Right lobe of liver (tissue), 4 donors: ENCODE data around the gene CLDN10.
"Not testable (repeated sequence)": the region's sequence is repeated elsewhere in the genome, so short reads cannot be mapped to it uniquely, and the experiment has no call there.

Experiments used
- POLR2A ChIP-seq: fragments of 450-650 bp; IDR thresholded peaks from one replicate; pipeline ENCODE4 v1.6.1; 2017; ENCODE audit warnings: antibody characterized with exemption, mild to moderate bottlenecking
- TF ChIP-seq, protein P1 (sequence below), 4 donors: fragments of 200-600 bp in 3 of 4; fragments of 450-650 bp in 1 of 4; IDR thresholded peaks; one replicate each; pipeline versions ENCODE4 v1.5.1 to v1.8.0; 2016 to 2022; ENCODE audit warnings: antibody characterized with exemption in 4 of 4, mild to moderate bottlenecking in 2 of 4
- donor health status: DM: no; HTN: no; CAD: no.
- donor health status: DM: no; HTN: no; CAD: no.
- donor health status: DM: no; HTN: yes; CAD: no.

DNA sequence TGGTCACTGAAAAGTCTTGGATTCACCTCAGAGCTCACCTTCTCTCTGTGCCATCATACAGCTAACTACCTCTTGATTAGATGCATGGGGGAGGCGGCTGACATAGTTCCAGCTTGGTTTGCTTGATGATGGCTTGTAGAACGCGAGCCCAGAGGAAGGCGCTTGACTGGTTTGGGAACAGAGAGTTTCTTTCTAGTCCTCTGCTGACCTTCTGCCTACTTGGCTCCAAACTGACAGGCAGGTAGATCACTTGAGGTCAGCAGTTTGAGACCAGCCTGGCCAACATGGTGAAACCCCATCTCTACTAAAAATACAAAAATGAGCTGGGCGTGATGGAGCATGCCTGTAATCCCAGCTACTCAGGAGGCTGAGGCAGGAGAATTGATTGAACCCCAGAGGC is 36.9 kb upstream of the CLDN10 start:
- TF ChIP-seq POLR2A: not testable (repeated sequence)
- TF ChIP-seq, protein P1, sequence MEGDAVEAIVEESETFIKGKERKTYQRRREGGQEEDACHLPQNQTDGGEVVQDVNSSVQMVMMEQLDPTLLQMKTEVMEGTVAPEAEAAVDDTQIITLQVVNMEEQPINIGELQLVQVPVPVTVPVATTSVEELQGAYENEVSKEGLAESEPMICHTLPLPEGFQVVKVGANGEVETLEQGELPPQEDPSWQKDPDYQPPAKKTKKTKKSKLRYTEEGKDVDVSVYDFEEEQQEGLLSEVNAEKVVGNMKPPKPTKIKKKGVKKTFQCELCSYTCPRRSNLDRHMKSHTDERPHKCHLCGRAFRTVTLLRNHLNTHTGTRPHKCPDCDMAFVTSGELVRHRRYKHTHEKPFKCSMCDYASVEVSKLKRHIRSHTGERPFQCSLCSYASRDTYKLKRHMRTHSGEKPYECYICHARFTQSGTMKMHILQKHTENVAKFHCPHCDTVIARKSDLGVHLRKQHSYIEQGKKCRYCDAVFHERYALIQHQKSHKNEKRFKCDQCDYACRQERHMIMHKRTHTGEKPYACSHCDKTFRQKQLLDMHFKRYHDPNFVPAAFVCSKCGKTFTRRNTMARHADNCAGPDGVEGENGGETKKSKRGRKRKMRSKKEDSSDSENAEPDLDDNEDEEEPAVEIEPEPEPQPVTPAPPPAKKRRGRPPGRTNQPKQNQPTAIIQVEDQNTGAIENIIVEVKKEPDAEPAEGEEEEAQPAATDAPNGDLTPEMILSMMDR (IDR thresholded peaks at IDR 0.05): not testable (repeated sequence)
